GM18519 (cell line): ENCODE data around the gene SNRNP70.
"Not testable (repeated sequence)": the region's sequence is repeated elsewhere in the genome, so short reads cannot be mapped to it uniquely, and the experiment has no call there.

ENCODE experiments used
- ATAC-seq: cut with Tn5 transposase; IDR thresholded peaks from one replicate; pipeline ENCODE4 v1.9.1; 2021; ENCODE audit warnings: mild to moderate bottlenecking, moderate library complexity; ENCODE audit not compliant: unreplicated experiment, low FRiP score

The SNRNP70 gene

DNA sequence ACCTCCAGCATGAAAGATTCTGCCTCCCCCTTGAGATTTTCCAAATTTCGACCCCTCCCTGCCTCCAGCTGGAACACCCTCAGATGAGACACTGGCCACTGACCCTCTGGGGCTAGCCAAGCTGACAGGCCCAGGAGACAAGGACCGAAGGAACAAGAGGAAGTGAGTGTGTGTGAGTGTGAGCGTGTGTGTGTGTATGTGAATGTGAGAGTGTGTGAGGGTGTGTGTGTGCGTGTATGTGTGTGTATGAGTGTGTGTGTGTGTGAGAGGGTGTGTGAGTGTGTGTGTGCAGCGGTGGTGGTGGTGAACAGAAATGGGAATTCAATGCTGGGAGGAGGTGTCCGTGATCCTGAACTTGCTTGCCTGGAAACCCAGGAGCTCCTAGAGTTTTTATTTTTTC lies 56.1 kb downstream of the SNRNP70 start:
- no peak for ATAC-seq

DNA sequence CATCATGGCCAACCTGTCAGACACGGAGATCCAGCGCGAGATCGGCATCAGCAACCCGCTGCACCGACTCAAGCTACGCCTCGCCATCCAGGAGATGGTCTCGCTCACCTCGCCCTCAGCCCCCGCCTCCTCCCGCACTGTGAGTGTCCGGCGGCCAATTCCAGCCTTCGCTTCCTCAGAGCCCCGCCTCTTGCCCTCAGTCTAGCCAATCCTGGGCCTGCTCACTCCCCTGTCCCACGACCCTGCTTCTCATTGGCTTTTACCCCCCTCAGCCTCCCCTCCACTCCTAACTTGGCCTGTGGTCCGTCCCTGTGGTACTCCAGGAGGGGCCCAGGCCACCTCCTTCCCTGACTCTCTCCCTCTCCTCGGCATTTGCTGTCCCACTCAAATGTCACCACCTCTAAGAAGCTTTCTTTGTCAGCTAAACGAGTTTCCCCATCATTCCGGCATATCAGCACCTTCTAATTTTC lies 57.6 kb downstream of the SNRNP70 start:
- ATAC-seq = no peak

DNA sequence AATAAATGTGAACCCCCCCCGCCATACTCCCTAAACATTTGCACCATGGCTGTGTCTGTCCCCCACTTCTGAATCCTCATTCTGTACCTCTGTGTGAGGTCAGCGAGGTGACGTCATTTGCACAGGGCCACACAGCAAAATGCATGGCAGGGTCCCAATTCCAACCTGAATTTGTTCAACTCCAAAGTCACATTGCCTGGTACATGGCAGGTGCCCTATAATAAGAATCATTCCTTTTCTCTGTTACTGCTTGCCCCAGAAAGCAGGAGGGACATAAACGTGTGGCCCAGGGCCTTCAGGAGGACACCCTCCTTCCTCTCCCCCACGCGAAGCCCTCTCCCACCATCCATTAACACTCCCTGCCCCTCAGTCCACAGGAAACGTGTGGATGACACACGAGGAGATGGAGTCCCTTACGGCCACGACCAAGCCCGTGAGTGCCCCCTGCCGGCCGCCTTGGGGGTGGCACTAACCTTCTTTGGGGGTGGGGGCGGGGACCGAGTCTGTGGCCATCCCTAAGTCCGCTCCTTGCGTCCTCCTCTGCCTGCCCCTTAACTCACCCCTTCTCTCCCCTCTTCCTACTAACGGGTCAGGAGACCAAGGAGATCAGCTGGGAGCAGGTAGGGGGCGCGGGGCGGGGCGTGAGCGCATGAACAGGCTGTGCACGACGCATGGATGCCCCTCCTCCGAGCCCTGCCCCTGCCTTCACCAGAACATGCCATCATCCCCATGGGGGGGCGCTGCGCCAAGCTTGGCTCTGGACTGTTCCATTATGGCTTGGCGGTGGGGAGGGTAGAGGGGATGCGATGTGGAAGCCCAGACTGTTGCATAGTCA lies 60.5 kb downstream of the SNRNP70 start:
- no peak for ATAC-seq

DNA sequence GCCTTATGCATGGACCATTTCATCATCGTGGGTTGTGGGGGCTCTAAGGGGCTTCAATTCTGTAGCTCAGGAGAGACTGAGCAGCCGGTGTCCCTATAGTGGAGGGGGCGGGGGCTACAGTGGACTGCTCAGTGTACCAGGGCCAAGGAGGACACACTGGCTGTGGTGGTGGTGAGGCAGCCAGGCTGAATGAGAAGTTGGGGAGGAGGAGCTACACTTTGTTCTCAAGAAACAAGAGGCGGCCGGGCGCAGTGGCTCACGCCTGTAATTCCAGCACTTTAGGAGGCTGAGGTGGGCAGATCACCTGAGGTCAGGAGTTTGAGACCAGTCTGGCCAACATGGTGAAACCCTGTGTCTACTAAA lies 61.1 kb downstream of the SNRNP70 start:
- not testable (repeated sequence) for ATAC-seq

DNA sequence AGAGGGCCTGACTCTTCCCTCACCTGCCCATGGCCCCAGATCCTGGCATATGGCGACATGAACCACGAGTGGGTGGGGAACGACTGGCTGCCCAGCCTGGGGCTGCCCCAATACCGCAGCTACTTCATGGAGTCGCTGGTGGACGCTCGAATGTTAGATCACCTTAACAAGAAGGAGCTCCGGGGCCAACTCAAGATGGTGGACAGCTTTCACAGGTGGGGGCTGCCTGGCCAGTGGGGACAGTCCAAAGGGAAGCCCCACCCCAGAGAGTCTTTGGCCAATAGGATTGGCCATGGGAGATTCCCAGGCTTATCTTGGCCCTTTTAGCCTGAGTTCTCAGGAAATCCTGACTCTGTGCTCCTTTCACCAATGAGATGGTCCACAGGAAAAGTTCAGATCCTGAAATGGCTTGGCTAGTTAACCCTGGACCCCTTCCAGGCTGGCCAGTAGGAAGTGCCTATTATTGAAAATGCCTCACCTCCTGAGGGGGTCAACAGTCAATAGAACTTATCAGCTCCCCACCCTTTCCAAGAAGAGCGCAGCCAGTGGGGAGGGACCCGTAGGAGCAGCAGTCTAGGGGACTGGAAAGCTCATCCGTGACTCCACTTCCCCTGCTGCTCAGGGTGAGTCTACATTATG lies 62.9 kb downstream of the SNRNP70 start:
- no peak for ATAC-seq

DNA sequence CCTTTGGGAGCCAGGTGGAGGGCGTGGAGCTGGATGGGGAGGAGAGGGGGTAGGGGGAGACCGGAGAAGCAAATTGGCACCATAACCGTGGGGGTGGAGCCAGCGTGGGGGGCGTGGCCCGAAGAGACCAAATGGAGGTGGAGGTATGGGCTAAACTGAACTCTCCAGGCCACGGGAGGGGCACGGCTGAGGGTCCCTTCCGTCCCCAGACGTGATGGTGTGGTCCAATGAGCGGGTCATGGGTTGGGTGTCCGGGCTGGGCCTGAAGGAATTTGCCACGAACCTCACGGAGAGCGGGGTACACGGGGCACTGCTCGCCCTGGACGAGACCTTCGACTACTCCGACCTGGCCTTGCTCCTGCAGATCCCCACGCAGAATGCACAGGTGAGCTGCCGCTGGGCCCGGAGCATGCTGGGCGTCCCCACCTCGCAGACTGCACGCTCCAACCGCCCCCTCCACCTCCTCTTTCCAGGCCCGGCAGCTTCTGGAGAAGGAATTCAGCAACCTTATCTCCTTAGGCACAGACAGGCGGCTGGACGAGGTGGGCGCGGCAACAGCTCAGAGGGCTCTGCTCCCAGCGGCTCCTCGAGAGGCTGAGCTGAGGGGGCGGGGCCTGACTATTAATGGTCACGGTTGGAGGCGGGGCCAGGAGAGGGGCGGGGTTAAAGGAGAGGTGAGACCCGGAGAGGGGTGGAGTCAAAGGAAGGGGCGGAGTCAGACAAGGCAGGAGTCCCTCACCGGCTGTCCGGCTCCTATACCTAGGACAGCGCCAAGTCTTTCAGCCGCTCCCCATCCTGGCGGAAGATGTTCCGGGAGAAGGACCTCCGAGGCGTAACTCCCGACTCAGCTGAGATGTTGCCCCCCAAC lies 63.8 kb downstream of the SNRNP70 start:
- no peak for ATAC-seq

DNA sequence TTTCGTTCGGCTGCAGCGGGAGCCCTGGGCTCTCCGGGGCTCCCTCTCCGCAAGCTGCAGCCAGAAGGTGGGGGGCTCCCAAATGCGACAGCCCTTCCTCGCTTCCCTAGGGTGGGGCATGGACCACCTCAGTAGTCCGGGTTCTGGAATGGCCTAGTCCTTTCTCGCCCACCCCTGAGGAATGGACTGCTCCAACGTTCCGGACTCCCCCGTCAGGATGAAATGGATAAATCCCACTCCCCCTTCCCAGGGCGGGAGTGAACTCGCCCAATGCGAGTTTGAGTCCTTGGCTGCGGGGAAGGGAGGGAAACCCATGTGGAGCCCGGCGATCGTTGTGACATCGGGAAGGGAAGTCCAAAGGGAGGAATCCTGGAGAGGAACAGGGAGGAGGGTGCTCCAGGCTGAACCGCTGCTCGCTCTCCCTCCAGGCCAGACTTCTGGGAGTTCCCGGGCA lies 64.4 kb downstream of the SNRNP70 start:
- ATAC-seq = no peak

DNA sequence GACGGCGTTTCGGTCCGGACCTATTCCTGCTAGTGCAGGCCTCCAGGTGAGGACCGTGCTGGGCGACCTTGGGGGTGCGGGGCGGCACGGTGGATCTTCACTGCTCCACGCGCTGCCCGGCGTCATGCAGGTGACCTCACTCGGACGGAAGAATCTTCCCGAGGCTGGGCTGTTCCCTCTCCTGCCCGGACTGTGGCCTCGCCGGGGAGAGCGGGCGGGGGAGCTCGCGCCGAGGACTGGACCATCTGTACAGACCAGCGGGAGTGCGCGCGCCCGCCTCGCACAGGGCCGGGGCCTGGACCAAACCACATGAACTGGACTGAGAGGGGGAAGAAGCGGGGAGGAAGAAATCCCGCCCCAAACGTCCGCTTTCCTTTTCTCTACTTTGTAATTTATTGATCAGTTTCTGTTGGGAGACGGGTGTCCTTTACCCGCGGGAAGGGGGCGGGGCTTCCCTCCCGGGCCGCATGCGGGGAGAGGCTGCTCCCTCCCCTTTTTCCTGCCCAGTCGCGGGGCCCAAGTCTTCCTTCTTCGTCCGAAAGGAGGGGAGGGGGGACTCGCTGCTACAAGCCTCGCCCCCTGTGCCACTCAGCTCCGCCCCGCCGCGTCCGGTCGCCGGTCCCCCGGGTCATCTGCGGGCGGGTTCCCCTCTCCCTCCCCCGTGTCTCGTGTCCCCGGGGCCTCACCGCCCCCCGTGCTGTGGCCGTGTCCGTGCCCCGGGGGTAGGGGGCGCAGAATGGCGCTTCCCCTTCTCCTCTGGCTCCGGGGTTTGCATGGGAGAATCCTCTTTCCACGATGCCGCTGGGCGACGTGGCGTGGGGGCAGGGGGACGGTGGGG lies 65.1 kb downstream of the SNRNP70 start:
- ATAC-seq = no peak

DNA sequence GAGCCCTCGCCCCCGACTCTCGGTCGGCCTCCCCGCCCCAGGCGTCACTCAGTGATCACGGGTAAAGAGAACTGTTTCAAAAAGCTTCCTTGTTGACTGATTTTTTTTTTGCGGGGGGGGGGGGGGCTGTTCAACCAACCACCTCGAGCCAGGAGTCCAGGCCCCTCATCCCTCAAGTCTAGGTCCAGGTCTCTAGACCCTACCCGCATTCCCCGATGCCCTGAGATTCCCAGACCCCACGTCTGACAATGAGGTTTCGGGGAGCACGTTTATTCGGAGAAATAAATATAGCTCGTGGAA lies 65.6 kb downstream of the SNRNP70 start:
- ATAC-seq = no peak

DNA sequence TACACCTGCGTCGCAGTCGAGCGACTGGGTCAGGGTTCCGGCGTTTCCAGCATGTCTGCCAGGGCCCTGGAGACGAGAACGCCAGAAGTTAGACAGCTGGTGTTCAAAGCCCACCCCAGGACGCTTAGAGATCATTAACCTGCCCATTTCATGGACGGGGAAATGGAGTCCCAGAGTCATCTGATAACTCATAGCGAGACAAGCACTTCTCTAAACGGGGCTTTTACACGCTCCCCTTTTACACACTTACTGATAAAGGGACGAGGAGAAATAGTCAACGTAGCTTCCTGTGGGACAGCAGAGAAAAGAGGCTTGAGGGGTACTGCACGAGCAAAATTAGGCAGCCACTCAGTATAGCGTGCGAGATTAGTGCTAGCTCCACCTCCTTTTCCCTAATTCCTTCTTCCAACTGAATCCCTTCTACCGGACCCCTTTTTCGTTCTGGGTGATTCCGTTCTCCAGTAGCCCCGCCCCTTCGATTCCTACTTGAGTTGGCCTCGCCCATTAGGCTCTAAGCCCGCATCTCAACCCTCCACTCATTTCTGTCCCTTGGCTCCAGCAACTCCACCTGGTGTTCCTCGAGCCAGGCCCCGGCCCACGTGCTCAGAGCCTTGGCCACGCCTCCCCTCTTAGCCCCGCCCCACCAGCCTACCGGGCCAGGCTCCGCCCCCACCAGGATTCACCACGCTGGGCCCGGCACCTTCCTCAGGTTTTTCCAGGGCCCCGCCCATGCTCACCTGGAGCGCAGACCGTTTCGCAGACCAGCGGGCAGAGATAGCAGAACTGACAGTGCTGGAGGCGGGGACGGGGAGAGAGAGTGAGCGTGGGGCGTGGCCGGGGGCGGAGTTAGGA lies 66.2 kb downstream of the SNRNP70 start:
- no peak for ATAC-seq

DNA sequence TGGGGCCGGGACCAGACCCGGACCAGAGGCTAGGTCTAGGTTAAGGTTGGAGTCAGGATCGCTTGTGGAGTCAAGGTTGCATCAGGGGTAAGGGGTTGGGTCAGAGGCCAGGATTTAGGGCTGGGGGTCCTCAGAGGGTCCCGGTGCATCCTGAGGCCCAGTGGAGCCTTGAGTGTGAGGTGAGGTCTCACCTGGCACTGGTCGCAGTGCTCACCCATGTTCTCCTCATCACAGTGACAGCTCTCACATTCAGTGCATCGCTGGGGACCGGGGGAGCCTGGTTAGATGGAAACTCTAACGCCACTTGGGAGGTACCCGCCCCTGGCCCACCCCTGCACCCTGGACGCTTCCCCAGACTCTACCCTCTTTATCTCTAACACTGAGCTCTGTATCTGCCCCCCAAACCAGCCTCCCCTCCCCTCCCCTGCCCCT lies 66.9 kb downstream of the SNRNP70 start:
- no peak for ATAC-seq

DNA sequence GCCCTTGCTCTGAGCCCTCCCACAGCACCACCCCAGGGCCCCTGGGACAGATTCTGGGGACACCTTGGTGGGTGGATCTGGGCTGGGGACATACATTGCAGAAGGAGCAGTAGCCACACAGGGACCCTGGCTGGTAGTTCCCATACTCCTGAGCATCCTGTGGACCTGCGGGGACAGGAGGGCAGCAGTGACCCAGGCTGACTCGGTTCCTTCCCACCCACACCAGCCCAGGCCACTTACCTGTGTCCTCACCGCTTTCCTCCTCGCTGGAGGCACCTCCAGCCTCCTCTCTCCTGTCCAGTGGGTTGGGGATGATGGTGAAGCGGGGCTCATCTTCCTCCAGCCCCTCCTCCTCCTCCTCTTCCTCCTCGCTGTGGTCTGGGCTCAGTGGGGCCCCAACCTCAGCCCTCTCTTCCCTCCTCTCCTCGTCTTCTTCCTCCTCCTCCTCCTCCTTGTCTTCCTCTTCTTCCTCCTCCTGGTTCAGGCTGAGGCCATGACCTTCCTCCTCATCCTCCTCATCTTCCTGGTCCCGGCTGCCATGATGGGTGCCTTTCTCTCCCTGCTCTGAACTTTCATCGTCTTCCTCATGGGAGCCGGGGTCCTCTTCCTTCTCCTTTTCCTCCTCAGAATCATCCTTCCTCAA lies 68.0 kb downstream of the SNRNP70 start:
- ATAC-seq = no peak

DNA sequence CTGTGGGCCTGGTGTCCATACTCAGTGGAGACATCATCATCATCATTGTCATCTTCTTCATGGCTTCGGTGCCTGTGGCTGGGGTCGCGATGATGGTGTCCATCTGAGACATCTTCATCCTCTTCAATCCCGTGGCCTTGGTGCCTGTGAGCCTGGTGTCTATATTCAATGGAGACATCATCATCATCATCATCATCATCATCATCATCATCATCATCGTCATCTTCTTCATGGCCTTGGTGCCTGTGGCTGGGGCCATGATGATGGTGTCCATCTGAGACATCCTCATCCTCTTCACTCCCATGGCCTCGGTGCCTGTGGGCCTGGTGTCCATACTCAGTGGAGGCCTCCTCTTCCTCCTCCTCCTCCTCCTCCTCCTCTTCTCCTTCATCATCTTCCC lies 69.0 kb downstream of the SNRNP70 start:
- ATAC-seq = no peak

DNA sequence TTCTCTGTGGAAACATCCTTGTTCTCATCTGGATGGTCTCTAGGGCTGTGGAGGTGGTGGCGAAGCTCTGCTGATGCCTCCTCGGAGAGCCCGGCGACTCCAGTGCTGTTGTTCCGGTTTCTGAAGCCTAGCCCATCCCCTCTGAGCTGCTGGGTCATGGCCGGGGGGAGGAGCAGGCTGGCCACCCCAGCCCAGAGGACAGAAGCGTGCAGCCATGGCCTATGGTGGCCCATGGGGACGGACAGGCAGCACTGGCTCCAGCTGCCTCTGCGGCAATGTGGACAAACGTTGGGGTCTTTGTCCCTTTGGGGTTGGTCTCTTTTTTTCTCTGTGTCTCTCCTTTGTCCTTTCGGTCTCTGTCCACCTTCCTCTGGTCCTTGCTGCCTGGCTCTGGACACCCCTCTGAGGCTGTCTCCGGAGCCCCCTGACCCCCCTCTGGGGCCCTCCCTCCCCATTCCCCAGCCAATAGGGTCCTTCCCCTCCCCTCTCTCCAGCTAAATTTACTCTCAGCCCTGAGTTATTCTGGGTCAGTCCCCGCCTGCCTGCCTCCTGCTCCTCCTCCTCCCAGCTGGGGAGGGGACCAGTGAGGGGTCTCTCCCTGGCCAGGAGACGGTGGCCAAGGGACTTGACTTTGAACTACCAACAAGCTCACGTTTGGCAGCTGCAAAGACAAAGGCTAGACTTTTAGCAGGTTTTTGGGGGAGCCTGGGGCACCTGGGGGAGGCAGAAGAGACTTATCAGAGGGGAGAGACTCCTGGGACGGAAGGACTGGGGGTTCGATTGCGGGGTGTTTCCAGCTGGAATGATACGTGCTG lies 70.0 kb downstream of the SNRNP70 start, which contains the start of gene HRC:
Gene HRC (minus strand): TSS at position 392 of the 815 bp plus-strand sequence. CDS start 159 bp downstream, at position 233.
- ATAC-seq = no peak

DNA sequence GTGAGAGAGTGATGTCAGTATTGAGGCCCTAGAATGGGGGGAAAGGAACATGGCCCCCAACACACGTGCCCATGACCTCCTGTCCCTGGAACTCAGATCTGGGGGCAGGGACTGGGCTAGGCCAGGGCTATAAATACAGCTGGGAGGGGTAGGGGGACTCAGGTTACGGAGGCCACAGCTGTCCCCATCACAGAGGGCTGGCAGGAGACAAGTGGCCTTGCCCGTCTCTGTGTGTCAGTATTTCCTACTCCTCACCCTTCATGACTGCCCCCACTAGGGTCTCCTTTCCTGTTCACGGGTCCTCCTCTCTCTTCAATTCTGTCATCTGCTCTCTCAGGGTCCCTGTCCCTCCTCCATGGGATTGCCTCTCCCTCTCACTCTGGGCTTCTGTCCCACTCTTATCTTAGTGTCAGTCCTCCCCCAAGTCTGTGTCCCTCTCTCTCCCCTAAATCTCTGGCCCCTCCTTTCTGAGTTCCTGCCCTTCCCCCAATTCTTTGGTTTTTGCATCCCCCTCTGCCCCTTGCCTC lies 70.6 kb downstream of the SNRNP70 start:
- no peak for ATAC-seq

DNA sequence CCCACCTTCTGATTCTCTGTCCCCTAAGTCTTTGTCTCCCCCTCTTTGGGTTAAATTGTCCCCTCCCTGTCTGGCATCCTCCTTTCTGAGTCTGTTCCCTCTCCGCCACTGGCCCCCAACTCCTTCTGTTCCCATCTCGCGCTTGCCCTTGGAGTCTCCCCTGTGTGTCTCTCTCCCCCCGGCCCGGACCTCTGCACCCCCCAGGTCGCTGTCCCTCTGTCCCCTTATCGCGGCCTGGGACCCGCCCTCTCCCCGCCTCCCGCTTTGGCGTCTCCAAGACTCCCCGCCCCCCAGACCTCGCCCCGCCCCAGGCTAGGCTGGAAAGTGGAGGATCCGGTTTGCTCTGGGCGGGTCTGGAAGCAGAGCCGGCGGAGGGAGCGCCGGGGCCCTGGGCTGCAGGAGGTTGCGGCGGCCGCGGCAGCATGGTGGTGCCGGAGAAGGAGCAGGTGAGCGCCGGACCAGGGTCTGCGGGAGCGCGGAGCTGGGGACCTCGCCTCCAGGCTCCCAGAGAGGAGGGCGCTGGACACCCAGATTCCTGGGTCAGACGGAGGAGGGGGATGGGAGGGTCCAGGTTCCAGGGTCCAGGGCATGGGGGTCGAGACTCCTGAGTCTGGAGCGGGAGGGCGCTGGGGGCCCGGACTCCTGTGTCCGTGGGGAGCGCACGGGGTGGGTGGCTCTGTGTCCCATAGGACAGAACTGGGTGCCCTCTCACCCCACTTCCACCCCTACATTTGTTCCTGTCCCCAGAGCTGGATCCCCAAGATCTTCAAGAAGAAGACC lies 72.4 kb downstream of the SNRNP70 start, which contains the start of gene TRPM4:
Gene TRPM4 (plus strand): TSS at position 348 of the 780 bp plus-strand sequence. CDS start 75 bp downstream, at position 423.
- ATAC-seq = no peak
